Liver (tissue), 3 donors: ENCODE results near the gene RHOV.

Experiments used
- CTCF ChIP-seq: fragments of 150-350 bp; IDR thresholded peaks from 2 replicates; pipeline ENCODE4 v1.5.1; 2017; ENCODE audit warnings: improper control_type of control experiment, low read depth, low read length; ENCODE audit not compliant: missing input control
- EGR1 ChIP-seq, 2 donors: IDR thresholded peaks; 2 replicates each; pipeline ENCODE4 v1.6.1; 2016 to 2018; ENCODE audit warnings: antibody characterized with exemption in 2 of 2, low read depth in 2 of 2
- FOXA2 ChIP-seq: IDR thresholded peaks from 2 replicates; pipeline ENCODE4 v1.6.1; 2016; ENCODE audit warnings: antibody characterized with exemption
- GABPA ChIP-seq, 2 donors: IDR thresholded peaks in 1 of 2; conservative IDR thresholded peaks in 1 of 2; 2 replicates each; pipeline ENCODE4 v1.6.1; 2016; ENCODE audit warnings: antibody characterized with exemption in 2 of 2, mild to moderate bottlenecking in 1 of 2, moderate library complexity in 1 of 2
- JUND ChIP-seq, 2 donors: IDR thresholded peaks; 2 replicates each; pipeline ENCODE4 v1.6.1; 2016; ENCODE audit warnings: antibody characterized with exemption in 2 of 2
- NR2F2 ChIP-seq: IDR thresholded peaks from 2 replicates; pipeline ENCODE4 v1.6.1; 2016; ENCODE audit warnings: antibody characterized with exemption
- RAD21 ChIP-seq, 2 donors: IDR thresholded peaks; 2 replicates each; pipeline ENCODE4 v1.6.1; 2016; ENCODE audit warnings: antibody characterized with exemption in 2 of 2, mild to moderate bottlenecking in 2 of 2
- RXRA ChIP-seq, 2 donors: IDR thresholded peaks; 2 replicates each; pipeline ENCODE4 v1.6.1; 2017 to 2018; ENCODE audit warnings: antibody characterized with exemption in 2 of 2, mild to moderate bottlenecking in 1 of 2
- TAF1 ChIP-seq: conservative IDR thresholded peaks from 2 replicates; pipeline ENCODE4 v1.6.1; 2016; ENCODE audit warnings: antibody characterized with exemption, mild to moderate bottlenecking
- YY1 ChIP-seq: IDR thresholded peaks from 2 replicates; pipeline ENCODE4 v1.6.1; 2016; ENCODE audit warnings: antibody characterized with exemption, mild to moderate bottlenecking
- ZBTB33 ChIP-seq: IDR thresholded peaks from 2 replicates; pipeline ENCODE4 v1.6.1; 2016; ENCODE audit warnings: antibody characterized with exemption
- TF ChIP-seq, protein P1 (sequence below): IDR thresholded peaks from 2 replicates; pipeline ENCODE4 v1.6.1; 2016; ENCODE audit warnings: antibody characterized with exemption
- TF ChIP-seq, protein P2 (sequence below): IDR thresholded peaks from 2 replicates; pipeline ENCODE4 v1.6.1; 2016; ENCODE audit warnings: antibody characterized with exemption, mild to moderate bottlenecking
- donor health status: healthy.
- donor health status: healthy.

DNA sequence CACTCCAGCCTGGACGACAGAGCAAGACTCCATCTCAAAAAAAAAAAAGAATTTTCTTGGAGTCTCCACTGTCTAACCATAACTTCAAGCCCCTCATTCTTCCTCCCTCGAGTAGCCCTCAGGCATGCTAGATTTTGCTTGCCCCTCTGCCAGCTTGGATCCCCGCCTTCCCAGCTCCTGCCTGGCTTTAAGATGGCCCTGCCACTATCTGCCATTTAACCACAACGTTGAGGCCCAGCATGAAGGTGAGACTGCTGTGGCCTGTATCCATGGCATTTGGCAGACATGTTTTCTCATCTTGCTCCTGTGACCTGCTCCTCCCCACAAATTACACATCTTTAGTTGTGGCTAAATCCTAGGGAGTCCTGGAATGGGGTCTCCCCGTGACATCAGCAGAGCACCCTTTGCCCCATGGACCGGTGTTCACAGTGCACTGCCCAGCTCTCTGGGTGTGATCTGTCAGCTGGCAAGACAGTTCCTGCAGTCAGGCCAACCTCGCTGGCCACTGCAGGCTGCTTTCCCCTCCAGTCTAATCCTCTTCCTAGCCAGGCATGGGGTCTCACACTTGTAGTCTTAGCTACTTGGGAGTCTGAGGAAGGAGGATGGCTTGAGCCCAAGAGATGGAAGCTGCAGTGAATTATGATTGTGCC, 30.6 kb upstream of the RHOV start:
- TF ChIP-seq CTCF (no peak), RAD21 (IDR thresholded peaks at IDR 0.05) (no peak), JUND (IDR thresholded peaks at IDR 0.05) (no peak), FOXA2 (no peak), YY1 (no peak), TAF1 (no peak), NR2F2 (no peak), RXRA (IDR thresholded peaks at IDR 0.05) (peak in 1 of 2 donors; percentile 34), GABPA (IDR thresholded peaks at IDR 0.05 in 1 of 2, conservative IDR thresholded peaks at IDR 0.05 in 1 of 2) (no peak), ZBTB33 (no peak), EGR1 (IDR thresholded peaks at IDR 0.05; ENCODE audit: low read depth in 2 of 2) (no peak)
- TF ChIP-seq, protein P1, sequence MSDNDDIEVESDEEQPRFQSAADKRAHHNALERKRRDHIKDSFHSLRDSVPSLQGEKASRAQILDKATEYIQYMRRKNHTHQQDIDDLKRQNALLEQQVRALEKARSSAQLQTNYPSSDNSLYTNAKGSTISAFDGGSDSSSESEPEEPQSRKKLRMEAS: no peak
- TF ChIP-seq, protein P2, sequence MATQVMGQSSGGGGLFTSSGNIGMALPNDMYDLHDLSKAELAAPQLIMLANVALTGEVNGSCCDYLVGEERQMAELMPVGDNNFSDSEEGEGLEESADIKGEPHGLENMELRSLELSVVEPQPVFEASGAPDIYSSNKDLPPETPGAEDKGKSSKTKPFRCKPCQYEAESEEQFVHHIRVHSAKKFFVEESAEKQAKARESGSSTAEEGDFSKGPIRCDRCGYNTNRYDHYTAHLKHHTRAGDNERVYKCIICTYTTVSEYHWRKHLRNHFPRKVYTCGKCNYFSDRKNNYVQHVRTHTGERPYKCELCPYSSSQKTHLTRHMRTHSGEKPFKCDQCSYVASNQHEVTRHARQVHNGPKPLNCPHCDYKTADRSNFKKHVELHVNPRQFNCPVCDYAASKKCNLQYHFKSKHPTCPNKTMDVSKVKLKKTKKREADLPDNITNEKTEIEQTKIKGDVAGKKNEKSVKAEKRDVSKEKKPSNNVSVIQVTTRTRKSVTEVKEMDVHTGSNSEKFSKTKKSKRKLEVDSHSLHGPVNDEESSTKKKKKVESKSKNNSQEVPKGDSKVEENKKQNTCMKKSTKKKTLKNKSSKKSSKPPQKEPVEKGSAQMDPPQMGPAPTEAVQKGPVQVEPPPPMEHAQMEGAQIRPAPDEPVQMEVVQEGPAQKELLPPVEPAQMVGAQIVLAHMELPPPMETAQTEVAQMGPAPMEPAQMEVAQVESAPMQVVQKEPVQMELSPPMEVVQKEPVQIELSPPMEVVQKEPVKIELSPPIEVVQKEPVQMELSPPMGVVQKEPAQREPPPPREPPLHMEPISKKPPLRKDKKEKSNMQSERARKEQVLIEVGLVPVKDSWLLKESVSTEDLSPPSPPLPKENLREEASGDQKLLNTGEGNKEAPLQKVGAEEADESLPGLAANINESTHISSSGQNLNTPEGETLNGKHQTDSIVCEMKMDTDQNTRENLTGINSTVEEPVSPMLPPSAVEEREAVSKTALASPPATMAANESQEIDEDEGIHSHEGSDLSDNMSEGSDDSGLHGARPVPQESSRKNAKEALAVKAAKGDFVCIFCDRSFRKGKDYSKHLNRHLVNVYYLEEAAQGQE: no peak
